Measurements from ENCODE around the gene METTL9. TPM values are rescaled to one million over a fixed set of nuclear protein-coding genes. Genes with fewer than 3 reads are reported as not detected.

Gene METTL9
- total and polyA plus RNA-seq, 2 of the 13 experiments (the other 11 are each of a cell fraction or from before 2014, with no cell fraction given), result 123 to 204 TPM

DNA sequence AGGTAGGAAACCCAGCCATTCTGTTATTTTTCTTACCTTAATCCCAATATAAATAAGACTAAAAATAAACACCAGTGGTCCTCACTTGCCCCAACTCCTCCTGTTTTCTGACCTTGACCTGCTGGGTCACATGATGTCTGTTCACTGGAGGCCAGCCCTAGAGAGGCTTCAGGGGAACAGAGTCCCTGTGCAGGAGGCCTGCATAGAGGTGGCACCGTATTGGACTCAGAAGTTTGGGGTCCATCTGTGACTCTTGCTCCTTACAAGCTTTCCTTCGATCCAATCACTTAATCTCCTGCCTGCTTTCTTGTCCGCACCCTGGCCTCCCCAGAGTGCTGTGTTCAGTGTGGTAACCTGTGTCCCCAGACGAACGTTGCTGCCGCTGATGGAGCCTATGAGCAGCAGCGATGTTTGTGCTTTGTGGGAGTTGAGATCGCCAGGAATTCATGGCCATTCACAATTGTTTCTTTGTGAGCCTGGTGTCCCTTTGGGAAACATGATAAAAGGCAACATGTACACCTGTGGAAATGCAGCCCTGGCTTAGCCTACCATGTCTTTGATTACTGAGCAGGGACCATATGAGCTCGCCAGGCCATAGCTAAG, 48.3 kb downstream of the METTL9 start (continued):
- TF ChIP-seq POGK (CRISPR knock-in tag; conservative IDR thresholded peaks at IDR 0.05) (no peak), CEBPG (CRISPR knock-in tag; IDR thresholded peaks at IDR 0.05) (no peak), KMT2B (CRISPR knock-in tag; IDR thresholded peaks at IDR 0.05) (no peak), ZNF749 (CRISPR knock-in tag; IDR thresholded peaks at IDR 0.05; ENCODE audit: borderline replicate concordance) (no peak), POLR2AphosphoS2 (IDR thresholded peaks at IDR 0.05; ENCODE audit: low read depth, low read length) (no peak), ZNF614 (CRISPR knock-in tag; IDR thresholded peaks at IDR 0.05; ENCODE audit: borderline replicate concordance) (no peak), ZNF7 (CRISPR knock-in tag; IDR thresholded peaks at IDR 0.05) (no peak), MIXL1 (CRISPR knock-in tag; IDR thresholded peaks at IDR 0.05) (no peak), RAD21 (CRISPR knock-in tag; IDR thresholded peaks at IDR 0.05) (no peak), TBX2 (CRISPR knock-in tag; IDR thresholded peaks at IDR 0.05; ENCODE audit: borderline replicate concordance) (no peak), ZNF747 (CRISPR knock-in tag; IDR thresholded peaks at IDR 0.05; ENCODE audit: borderline replicate concordance) (no peak), POLR2AphosphoS5 (IDR thresholded peaks at IDR 0.05; ENCODE audit: low read depth, low read length) (no peak), ZNF260 (CRISPR knock-in tag; IDR thresholded peaks at IDR 0.05; ENCODE audit: borderline replicate concordance, low read depth) (no peak), CEBPB (IDR thresholded peaks at IDR 0.05; ENCODE audit: borderline replicate concordance, low read depth, low read length) (no peak), ZMYM3 (CRISPR knock-in tag; IDR thresholded peaks at IDR 0.05) (no peak; the same call in 1 of the 2 replicates), ZIK1 (CRISPR knock-in tag; IDR thresholded peaks at IDR 0.05; ENCODE audit: borderline replicate concordance, low read depth) (no peak)
- TF ChIP-seq, protein P1, sequence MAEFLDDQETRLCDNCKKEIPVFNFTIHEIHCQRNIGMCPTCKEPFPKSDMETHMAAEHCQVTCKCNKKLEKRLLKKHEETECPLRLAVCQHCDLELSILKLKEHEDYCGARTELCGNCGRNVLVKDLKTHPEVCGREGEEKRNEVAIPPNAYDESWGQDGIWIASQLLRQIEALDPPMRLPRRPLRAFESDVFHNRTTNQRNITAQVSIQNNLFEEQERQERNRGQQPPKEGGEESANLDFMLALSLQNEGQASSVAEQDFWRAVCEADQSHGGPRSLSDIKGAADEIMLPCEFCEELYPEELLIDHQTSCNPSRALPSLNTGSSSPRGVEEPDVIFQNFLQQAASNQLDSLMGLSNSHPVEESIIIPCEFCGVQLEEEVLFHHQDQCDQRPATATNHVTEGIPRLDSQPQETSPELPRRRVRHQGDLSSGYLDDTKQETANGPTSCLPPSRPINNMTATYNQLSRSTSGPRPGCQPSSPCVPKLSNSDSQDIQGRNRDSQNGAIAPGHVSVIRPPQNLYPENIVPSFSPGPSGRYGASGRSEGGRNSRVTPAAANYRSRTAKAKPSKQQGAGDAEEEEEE (CRISPR knock-in tag; IDR thresholded peaks at IDR 0.05; ENCODE audit: borderline replicate concordance), result no peak
- TF ChIP-seq, protein P2, sequence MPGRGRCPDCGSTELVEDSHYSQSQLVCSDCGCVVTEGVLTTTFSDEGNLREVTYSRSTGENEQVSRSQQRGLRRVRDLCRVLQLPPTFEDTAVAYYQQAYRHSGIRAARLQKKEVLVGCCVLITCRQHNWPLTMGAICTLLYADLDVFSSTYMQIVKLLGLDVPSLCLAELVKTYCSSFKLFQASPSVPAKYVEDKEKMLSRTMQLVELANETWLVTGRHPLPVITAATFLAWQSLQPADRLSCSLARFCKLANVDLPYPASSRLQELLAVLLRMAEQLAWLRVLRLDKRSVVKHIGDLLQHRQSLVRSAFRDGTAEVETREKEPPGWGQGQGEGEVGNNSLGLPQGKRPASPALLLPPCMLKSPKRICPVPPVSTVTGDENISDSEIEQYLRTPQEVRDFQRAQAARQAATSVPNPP (CRISPR knock-in tag; IDR thresholded peaks at IDR 0.05), result no peak
- TF ChIP-seq, protein P3, sequence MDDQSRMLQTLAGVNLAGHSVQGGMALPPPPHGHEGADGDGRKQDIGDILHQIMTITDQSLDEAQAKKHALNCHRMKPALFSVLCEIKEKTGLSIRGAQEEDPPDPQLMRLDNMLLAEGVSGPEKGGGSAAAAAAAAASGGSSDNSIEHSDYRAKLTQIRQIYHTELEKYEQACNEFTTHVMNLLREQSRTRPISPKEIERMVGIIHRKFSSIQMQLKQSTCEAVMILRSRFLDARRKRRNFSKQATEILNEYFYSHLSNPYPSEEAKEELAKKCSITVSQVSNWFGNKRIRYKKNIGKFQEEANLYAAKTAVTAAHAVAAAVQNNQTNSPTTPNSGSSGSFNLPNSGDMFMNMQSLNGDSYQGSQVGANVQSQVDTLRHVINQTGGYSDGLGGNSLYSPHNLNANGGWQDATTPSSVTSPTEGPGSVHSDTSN (CRISPR knock-in tag; IDR thresholded peaks at IDR 0.05; ENCODE audit: borderline replicate concordance), result no peak
- TF ChIP-seq, protein P4, sequence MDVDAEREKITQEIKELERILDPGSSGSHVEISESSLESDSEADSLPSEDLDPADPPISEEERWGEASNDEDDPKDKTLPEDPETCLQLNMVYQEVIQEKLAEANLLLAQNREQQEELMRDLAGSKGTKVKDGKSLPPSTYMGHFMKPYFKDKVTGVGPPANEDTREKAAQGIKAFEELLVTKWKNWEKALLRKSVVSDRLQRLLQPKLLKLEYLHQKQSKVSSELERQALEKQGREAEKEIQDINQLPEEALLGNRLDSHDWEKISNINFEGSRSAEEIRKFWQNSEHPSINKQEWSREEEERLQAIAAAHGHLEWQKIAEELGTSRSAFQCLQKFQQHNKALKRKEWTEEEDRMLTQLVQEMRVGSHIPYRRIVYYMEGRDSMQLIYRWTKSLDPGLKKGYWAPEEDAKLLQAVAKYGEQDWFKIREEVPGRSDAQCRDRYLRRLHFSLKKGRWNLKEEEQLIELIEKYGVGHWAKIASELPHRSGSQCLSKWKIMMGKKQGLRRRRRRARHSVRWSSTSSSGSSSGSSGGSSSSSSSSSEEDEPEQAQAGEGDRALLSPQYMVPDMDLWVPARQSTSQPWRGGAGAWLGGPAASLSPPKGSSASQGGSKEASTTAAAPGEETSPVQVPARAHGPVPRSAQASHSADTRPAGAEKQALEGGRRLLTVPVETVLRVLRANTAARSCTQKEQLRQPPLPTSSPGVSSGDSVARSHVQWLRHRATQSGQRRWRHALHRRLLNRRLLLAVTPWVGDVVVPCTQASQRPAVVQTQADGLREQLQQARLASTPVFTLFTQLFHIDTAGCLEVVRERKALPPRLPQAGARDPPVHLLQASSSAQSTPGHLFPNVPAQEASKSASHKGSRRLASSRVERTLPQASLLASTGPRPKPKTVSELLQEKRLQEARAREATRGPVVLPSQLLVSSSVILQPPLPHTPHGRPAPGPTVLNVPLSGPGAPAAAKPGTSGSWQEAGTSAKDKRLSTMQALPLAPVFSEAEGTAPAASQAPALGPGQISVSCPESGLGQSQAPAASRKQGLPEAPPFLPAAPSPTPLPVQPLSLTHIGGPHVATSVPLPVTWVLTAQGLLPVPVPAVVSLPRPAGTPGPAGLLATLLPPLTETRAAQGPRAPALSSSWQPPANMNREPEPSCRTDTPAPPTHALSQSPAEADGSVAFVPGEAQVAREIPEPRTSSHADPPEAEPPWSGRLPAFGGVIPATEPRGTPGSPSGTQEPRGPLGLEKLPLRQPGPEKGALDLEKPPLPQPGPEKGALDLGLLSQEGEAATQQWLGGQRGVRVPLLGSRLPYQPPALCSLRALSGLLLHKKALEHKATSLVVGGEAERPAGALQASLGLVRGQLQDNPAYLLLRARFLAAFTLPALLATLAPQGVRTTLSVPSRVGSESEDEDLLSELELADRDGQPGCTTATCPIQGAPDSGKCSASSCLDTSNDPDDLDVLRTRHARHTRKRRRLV (CRISPR knock-in tag; IDR thresholded peaks at IDR 0.05), result no peak

Measured in HepG2 (cell line).